Measurements from ENCODE around the gene THBS2. TPM values are rescaled to one million over a fixed set of nuclear protein-coding genes. Genes with fewer than 3 reads are reported as not detected.

The THBS2 gene
- total and polyA plus RNA-seq, 2 of the 4 experiments (the other 2 are of a cell fraction), result 97.3 to 113 TPM

- Histone ChIP-seq H3K9me1 (ENCODE audit: insufficient read depth, low read length) (peaks cover 3% of the 10 kb centered on the region; the same call in 1 of the 2 replicates), H4K5ac (ENCODE audit: low read depth, low read length) (no peak overlapping the region), H3K36me3 (ENCODE audit: control insufficient read depth, insufficient read depth, low read length) (no peaks in the 10 kb centered on the region), H3K56ac (ENCODE audit: extremely low read depth, insufficient read depth, low read length) (no peak overlapping the region), H3K18ac (ENCODE audit: low read depth, low read length) (no peak overlapping the region), H4K91ac (ENCODE audit: insufficient read depth, low read depth, low read length) (no peak overlapping the region), H2BK15ac (ENCODE audit: low read depth, low read length) (no peak overlapping the region), H3K4me1 (ENCODE audit: control insufficient read depth, insufficient read depth, low read length) (peaks cover 3% of the 10 kb centered on the region), H3K4ac (ENCODE audit: low read depth, low read length) (no peak overlapping the region), H3K4me2 (ENCODE audit: low read depth, low read length) (no peak overlapping the region), H3K4me3 (ENCODE audit: insufficient read depth, low read depth, low read length) (no peak overlapping the region), H4K8ac (ENCODE audit: low read depth in 2 of 2, low read length in 2 of 2) (no peak overlapping the region), H3K9me3 (ENCODE audit: control insufficient read depth, insufficient read depth, low read length) (no peaks in the 10 kb centered on the region), H2AK9ac (replicated peaks; ENCODE audit: low read depth, low read length, poor library complexity) (no peak overlapping the region), H2BK120ac (ENCODE audit: low read depth, low read length) (no peak overlapping the region), H3K27ac (ENCODE audit: insufficient read depth, low read length) (no peak overlapping the region), H3K23ac (ENCODE audit: low read depth, low read length) (no peak overlapping the region), H3K9ac (ENCODE audit: low read depth, low read length) (no peak overlapping the region), H3K79me1 (ENCODE audit: low read depth in 1 of 2, low read length in 2 of 2) (no peaks in the 10 kb centered on the region), H4K20me1 (ENCODE audit: insufficient read depth, low read length) (no peaks in the 10 kb centered on the region), H2AFZ (replicated peaks; ENCODE audit: low read length, poor library complexity) (no peak overlapping the region), H2AK5ac (ENCODE audit: low read depth, low read length) (no peak overlapping the region), H3K14ac (replicated peaks; ENCODE audit: low read depth, low read length) (no peak overlapping the region), H2BK5ac (ENCODE audit: low read depth, low read length, poor library complexity, severe bottlenecking) (no peak overlapping the region), H2BK20ac (ENCODE audit: low read depth, low read length) (no peak overlapping the region), H3K27me3 (ENCODE audit: control insufficient read depth, insufficient read depth, low read length) (no peaks in the 10 kb centered on the region)
- ChIA-PET POLR2A (ENCODE audit: unreplicated experiment) (no interaction called here), CTCF (no interaction called here)
- dilution Hi-C loops (cut with HindIII; ENCODE audit: low sequenced_read_pairs, unreplicated experiment), result no loop called here
- no peak for ATAC-seq (ENCODE audit: low read depth)
- no peak for DNase-seq
- 82% methylated on average over 1 of the region's 8 CpGs; no CpG with 5 or more reads in 1 of the 2 experiments for WGBS, 2 experiments (ENCODE audit: extremely low coverage in 2 of 2, insufficient read length in 1 of 2)
- BruUV-seq (replicated peaks), result no TSS peak
- intact Hi-C loops (cut with micrococcal nuclease), result loop anchor here (10.0 kb wide), 1 partner anchor 708 kb away; no protein-coding TSS in a partner anchor
- TF ChIP-seq USF2 (IDR thresholded peaks at IDR 0.05; ENCODE audit: low read depth, low read length) (no peak), SMC3 (IDR thresholded peaks at IDR 0.05; ENCODE audit: low read depth, low read length) (no peak), MXI1 (IDR thresholded peaks at IDR 0.05; ENCODE audit: borderline replicate concordance, low read depth, low read length) (no peak), CTCF (conservative IDR thresholded peaks at IDR 0.05; ENCODE audit: low read depth, low read length) (no peak), NFE2L2 (IDR thresholded peaks at IDR 0.05; ENCODE audit: low read depth, low read length) (no peak), MAZ (IDR thresholded peaks at IDR 0.05; ENCODE audit: borderline replicate concordance, low read depth, low read length) (no peak), ELK1 (IDR thresholded peaks at IDR 0.05; ENCODE audit: borderline replicate concordance, low read depth, low read length) (no peak), RFX5 (IDR thresholded peaks at IDR 0.05; ENCODE audit: low read depth, low read length) (no peak), MAFK (IDR thresholded peaks at IDR 0.05; ENCODE audit: low read depth, low read length) (no peak), RAD21 (IDR thresholded peaks at IDR 0.05; ENCODE audit: low read length) (no peak), CHD1 (IDR thresholded peaks at IDR 0.05; ENCODE audit: low read depth, low read length) (no peak), POLR2A (IDR thresholded peaks at IDR 0.05; ENCODE audit: low read depth, low read length) (no peak), RCOR1 (IDR thresholded peaks at IDR 0.05; ENCODE audit: insufficient replicate concordance, low read length) (no peak), BHLHE40 (IDR thresholded peaks at IDR 0.05; ENCODE audit: low read depth, low read length) (no peak), FOS (IDR thresholded peaks at IDR 0.05; ENCODE audit: low read depth, low read length) (no peak)
- in situ Hi-C loops (cut with MboI; ENCODE audit: low sequenced_read_pairs), result no loop called here
Measured at GRCh38 chr6:169183233-169183632, 70.4 kb downstream of the THBS2 start.
